CD4-positive, alpha-beta T cell treated with Interleukin-17A for 1 hour (primary cell): ENCODE results near the gene MRAP.
"Not testable (repeated sequence)": the region's sequence is repeated elsewhere in the genome, so short reads cannot be mapped to it uniquely, and the experiment has no call there.

ENCODE experiments used
- DNase-seq: peaks from one replicate; pipeline ENCODE4 v3.0.0-alpha.2; 2020

The MRAP gene

GRCh38 chr21:32298658-32299081 is at the start of gene MRAP:
MRAP (plus strand) TSS chr21:32298855; CDS start chr21:32298972, 117 bp downstream.
- DNase-seq = no peak

- no peak for DNase-seq
Observed at GRCh38 chr21:32249511-32250280, 49.0 kb upstream of the MRAP start.

GRCh38 chr21:32252136-32252535 is 46.5 kb upstream of the MRAP start:
- no peak for DNase-seq

- DNase-seq = no peak
Observed at GRCh38 chr21:32253215-32253641, 45.4 kb upstream of the MRAP start.

- DNase-seq = no peak
Observed at GRCh38 chr21:32256251-32256650, 42.4 kb upstream of the MRAP start.

- DNase-seq = no peak
Observed at GRCh38 chr21:32256873-32257620, 41.6 kb upstream of the MRAP start.

- peak; percentile 39 for DNase-seq
Observed at GRCh38 chr21:32257962-32258785, 40.5 kb upstream of the MRAP start.

- DNase-seq = not testable (repeated sequence)
Observed at GRCh38 chr21:32258786-32259048, 39.9 kb upstream of the MRAP start.

GRCh38 chr21:32260130-32260529 is 38.5 kb upstream of the MRAP start:
- DNase-seq = no peak

- no peak for DNase-seq
Observed at GRCh38 chr21:32261929-32262328, 36.7 kb upstream of the MRAP start.

- DNase-seq = not testable (repeated sequence)
Observed at GRCh38 chr21:32265321-32265720, 33.3 kb upstream of the MRAP start.

GRCh38 chr21:32270748-32271147 is 27.9 kb upstream of the MRAP start:
- no peak for DNase-seq

GRCh38 chr21:32276671-32277070 is 22.0 kb upstream of the MRAP start:
- no peak for DNase-seq

- no peak for DNase-seq
Observed at GRCh38 chr21:32278103-32278502, 20.6 kb upstream of the MRAP start.

- peak; percentile 96 for DNase-seq
Observed at GRCh38 chr21:32278518-32279376, 19.9 kb upstream of the MRAP start, which contains the start of gene MIS18A. MIS18A (minus strand) TSS chr21:32279049; CDS start chr21:32279014, 35 bp downstream.

- DNase-seq = no peak
Observed at GRCh38 chr21:32279377-32279680, 19.3 kb upstream of the MRAP start.

- no peak for DNase-seq
Observed at GRCh38 chr21:32281531-32281930, 17.1 kb upstream of the MRAP start.

GRCh38 chr21:32282992-32283391 is 15.7 kb upstream of the MRAP start:
- no peak for DNase-seq

- DNase-seq = no peak
Observed at GRCh38 chr21:32285476-32285875, 13.2 kb upstream of the MRAP start.

GRCh38 chr21:32297449-32297848 is 1.2 kb upstream of the MRAP start:
- no peak for DNase-seq

GRCh38 chr21:32298148-32298559 is 501 bp upstream of the MRAP start:
- DNase-seq = no peak

- no peak for DNase-seq
Observed at GRCh38 chr21:32299695-32300094, 1.0 kb downstream of the MRAP start.
